ENCODE results near the gene SLC29A3.

GRCh38 chr10:71381611-71382010 lies 62.6 kb downstream of the SLC29A3 start:
- TF ChIP-seq USF2 (IDR thresholded peaks at IDR 0.05; ENCODE audit: borderline replicate concordance, low read depth, low read length) (no peak), ESRRA (IDR thresholded peaks at IDR 0.05; ENCODE audit: low read length) (no peak), FOXM1 (IDR thresholded peaks at IDR 0.05; ENCODE audit: low read depth, low read length) (no peak), REST (IDR thresholded peaks at IDR 0.05; ENCODE audit: low read depth, low read length) (no peak), JUND (IDR thresholded peaks at IDR 0.05; ENCODE audit: low read depth, low read length) (no peak), EZH2 (IDR thresholded peaks at IDR 0.05; ENCODE audit: borderline replicate concordance, control insufficient read depth, low read depth, low read length) (no peak), NR2C1 (IDR thresholded peaks at IDR 0.05) (no peak), SUZ12 (IDR thresholded peaks at IDR 0.05; ENCODE audit: unreplicated experiment) (no peak), SIN3A (IDR thresholded peaks at IDR 0.05; ENCODE audit: low read depth, low read length) (no peak), CREM (IDR thresholded peaks at IDR 0.05; ENCODE audit: low read depth) (no peak)
- TF ChIP-seq, protein P1, sequence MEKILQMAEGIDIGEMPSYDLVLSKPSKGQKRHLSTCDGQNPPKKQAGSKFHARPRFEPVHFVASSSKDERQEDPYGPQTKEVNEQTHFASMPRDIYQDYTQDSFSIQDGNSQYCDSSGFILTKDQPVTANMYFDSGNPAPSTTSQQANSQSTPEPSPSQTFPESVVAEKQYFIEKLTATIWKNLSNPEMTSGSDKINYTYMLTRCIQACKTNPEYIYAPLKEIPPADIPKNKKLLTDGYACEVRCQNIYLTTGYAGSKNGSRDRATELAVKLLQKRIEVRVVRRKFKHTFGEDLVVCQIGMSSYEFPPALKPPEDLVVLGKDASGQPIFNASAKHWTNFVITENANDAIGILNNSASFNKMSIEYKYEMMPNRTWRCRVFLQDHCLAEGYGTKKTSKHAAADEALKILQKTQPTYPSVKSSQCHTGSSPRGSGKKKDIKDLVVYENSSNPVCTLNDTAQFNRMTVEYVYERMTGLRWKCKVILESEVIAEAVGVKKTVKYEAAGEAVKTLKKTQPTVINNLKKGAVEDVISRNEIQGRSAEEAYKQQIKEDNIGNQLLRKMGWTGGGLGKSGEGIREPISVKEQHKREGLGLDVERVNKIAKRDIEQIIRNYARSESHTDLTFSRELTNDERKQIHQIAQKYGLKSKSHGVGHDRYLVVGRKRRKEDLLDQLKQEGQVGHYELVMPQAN (conservative IDR thresholded peaks at IDR 0.05): no peak
- TF ChIP-seq, protein P2, sequence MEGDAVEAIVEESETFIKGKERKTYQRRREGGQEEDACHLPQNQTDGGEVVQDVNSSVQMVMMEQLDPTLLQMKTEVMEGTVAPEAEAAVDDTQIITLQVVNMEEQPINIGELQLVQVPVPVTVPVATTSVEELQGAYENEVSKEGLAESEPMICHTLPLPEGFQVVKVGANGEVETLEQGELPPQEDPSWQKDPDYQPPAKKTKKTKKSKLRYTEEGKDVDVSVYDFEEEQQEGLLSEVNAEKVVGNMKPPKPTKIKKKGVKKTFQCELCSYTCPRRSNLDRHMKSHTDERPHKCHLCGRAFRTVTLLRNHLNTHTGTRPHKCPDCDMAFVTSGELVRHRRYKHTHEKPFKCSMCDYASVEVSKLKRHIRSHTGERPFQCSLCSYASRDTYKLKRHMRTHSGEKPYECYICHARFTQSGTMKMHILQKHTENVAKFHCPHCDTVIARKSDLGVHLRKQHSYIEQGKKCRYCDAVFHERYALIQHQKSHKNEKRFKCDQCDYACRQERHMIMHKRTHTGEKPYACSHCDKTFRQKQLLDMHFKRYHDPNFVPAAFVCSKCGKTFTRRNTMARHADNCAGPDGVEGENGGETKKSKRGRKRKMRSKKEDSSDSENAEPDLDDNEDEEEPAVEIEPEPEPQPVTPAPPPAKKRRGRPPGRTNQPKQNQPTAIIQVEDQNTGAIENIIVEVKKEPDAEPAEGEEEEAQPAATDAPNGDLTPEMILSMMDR (IDR thresholded peaks at IDR 0.05 in 2 of 3, conservative IDR thresholded peaks at IDR 0.05 in 1 of 3; ENCODE audit: control insufficient read depth in 2 of 3, extremely low read depth in 1 of 3, insufficient read depth in 1 of 3, low read depth in 3 of 3, low read length in 3 of 3): no peak

Measured in GM12878 (cell line).